ENCODE measurements around the gene TAF6L.
A peak's percentile ranks its signal among the peaks of the same experiment; 100 is the strongest.
"Not testable (repeated sequence)": the region's sequence is repeated elsewhere in the genome, so short reads cannot be mapped to it uniquely, and the experiment has no call there.

The TAF6L gene, protein sequence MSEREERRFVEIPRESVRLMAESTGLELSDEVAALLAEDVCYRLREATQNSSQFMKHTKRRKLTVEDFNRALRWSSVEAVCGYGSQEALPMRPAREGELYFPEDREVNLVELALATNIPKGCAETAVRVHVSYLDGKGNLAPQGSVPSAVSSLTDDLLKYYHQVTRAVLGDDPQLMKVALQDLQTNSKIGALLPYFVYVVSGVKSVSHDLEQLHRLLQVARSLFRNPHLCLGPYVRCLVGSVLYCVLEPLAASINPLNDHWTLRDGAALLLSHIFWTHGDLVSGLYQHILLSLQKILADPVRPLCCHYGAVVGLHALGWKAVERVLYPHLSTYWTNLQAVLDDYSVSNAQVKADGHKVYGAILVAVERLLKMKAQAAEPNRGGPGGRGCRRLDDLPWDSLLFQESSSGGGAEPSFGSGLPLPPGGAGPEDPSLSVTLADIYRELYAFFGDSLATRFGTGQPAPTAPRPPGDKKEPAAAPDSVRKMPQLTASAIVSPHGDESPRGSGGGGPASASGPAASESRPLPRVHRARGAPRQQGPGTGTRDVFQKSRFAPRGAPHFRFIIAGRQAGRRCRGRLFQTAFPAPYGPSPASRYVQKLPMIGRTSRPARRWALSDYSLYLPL

DNA sequence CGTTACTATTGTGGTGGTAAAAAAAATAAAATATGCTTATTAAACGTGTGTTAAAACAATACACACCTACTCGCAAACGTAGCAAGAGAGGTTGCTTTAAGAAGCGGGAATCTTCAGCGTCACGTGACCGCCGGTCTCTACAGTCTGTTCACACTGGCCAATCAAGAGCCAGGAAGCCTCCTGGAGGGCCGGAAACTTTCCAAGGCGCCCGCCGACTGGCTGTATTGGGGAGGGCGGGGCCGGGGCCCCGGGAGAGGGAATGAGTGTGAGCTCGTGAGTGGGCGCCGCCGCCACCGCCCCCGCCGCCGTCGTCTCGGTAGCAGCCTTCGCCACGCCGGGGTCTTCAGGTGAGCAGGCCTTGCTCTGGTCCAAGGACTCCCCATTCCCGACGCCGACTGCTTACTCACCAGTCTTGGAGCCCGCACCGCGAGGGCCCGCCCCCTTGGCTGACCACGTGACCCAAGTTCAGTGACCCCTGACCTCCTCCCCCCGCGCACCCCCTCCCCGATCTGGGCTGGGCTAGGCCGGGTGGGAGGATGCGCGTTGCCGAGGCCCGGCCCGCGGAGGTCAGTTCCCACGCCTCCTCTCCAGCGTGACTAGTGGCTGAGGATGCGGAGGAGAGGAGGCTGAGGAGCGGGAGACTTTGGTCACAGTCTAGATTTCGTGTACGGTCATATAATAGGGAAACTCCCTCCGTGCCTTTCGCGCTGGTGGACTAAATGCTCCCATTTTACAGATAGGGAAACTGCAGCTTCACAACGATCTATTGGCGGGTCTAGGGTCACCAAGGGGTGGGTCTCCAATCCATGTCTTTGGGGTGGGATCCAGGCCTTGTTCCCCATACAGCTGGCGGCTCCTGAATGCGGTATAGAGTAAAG is at the start of gene TAF6L:
TAF6L (plus strand) TSS at position 253 of the 878 bp plus-strand sequence. CDS start 4,388 bp downstream, outside the sequence.
- DNase-seq (ENCODE audit: low read depth in 4 of 4, low spot score in 1 of 4): peak; percentile 88 to 97 (median 89)

DNA sequence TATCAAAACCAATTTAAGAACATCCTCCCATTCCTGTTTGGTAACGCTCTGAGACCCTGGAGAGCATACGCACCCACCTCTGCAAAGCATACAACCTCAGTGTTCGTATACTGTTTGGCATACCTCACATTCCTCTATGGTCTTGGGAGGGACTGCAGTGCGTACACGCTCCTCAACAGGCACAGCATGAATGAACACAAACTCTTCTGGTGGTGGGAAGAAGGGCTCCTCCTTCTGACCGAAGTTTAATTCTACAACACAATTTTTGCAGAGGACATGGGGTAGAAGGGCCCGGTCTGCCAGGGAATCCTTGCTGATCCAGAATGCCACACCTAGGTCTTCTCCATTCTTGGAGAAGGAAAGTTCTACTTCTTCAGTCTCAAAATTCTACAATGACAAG is 49.2 kb upstream of the TAF6L start:
- no peak for DNase-seq (ENCODE audit: low read depth in 4 of 4, low spot score in 1 of 4)

DNA sequence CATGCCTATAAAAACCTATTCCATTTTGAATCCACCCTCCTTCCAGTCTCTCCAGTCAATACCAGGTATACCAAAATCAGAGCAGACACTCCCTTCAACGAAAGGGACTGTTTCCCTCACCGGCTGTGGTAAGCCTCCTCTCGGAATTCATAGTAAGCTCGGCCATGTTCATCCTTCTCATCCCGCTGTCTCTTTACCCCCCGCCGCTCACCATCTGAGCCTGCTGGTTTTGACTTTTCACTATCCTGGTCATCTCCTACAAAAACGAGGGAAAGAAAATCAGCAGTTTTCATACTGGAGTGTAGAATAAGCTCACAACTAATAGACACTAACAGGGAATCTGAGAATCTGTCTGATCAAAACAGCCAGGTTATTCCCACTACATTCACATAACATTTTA is 47.0 kb upstream of the TAF6L start:
- no peak for DNase-seq (ENCODE audit: low read depth in 4 of 4, low spot score in 1 of 4)

DNA sequence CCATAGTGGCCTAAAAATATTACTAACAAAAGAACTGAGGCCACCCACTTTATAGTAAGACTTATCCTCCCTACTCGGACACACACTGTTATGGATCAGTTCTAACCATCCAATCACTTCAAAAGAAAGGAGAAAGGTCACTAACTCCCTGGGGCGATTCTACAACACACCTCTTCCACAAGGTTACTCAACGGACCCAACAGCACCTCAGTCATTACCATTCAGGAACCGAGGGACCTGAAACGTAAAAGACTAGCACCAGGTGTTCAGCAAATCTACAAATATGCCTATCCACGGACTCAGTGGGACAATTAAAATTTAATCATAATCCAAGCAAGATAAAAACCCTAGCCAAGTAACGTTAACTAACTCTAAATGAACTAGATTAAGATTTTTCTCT is 45.5 kb upstream of the TAF6L start:
- DNase-seq (ENCODE audit: low read depth in 4 of 4, low spot score in 1 of 4): no peak

GRCh38 chr11:62726156-62726914 is 44.9 kb upstream of the TAF6L start:
- no peak for DNase-seq (ENCODE audit: low read depth in 4 of 4, low spot score in 1 of 4)

- no peak for DNase-seq (ENCODE audit: low read depth in 4 of 4, low spot score in 1 of 4)
Observed at GRCh38 chr11:62726915-62727164, 44.4 kb upstream of the TAF6L start.

GRCh38 chr11:62727165-62727871 is 43.9 kb upstream of the TAF6L start, which contains the start of gene HNRNPUL2:
Gene HNRNPUL2, minus strand, starts transcription at chr11:62727457. Its CDS starts 301 bp downstream, at chr11:62727156.
- peak; percentile 86 to 97 (median 96) for DNase-seq (ENCODE audit: low read depth in 4 of 4, low spot score in 1 of 4)

- peak; percentile 49 to 74 (median 60) for DNase-seq (ENCODE audit: low read depth in 4 of 4, low spot score in 1 of 4)
Observed at GRCh38 chr11:62727872-62728170, 43.4 kb upstream of the TAF6L start.

- peak; percentile 64 to 85 (median 68) for DNase-seq (ENCODE audit: low read depth in 4 of 4, low spot score in 1 of 4)
Observed at GRCh38 chr11:62728171-62728988, 42.8 kb upstream of the TAF6L start, which contains the start of gene TTC9C. Gene TTC9C, plus strand, starts transcription at chr11:62728486. Its CDS starts 363 bp downstream, at chr11:62728849.

- DNase-seq (ENCODE audit: low read depth in 4 of 4, low spot score in 1 of 4): not testable (repeated sequence)
Observed at GRCh38 chr11:62730076-62730475, 41.1 kb upstream of the TAF6L start.

DNA sequence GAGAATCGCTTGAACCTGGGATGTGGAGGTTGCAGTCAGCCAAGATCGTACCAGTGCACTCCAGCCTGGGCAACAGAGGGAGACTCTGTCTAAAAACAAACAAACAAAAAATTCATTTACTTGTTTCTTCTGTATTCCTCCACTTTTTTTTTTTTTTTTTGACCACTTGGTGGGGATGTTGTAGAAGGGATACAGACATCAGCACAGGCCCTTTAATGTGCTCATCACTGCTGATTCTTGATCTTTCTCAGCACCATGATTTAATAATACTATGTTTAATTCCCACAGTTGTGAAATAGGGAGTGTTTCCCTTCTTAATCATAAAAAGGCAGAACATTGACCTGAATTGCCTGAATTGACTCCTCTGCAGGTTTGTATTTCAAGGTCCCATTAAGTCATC is 38.4 kb upstream of the TAF6L start:
- no peak for DNase-seq (ENCODE audit: low read depth in 4 of 4, low spot score in 1 of 4)

- no peak for DNase-seq (ENCODE audit: low read depth in 4 of 4, low spot score in 1 of 4)
Observed at GRCh38 chr11:62737196-62737595, 34.0 kb upstream of the TAF6L start.

DNA sequence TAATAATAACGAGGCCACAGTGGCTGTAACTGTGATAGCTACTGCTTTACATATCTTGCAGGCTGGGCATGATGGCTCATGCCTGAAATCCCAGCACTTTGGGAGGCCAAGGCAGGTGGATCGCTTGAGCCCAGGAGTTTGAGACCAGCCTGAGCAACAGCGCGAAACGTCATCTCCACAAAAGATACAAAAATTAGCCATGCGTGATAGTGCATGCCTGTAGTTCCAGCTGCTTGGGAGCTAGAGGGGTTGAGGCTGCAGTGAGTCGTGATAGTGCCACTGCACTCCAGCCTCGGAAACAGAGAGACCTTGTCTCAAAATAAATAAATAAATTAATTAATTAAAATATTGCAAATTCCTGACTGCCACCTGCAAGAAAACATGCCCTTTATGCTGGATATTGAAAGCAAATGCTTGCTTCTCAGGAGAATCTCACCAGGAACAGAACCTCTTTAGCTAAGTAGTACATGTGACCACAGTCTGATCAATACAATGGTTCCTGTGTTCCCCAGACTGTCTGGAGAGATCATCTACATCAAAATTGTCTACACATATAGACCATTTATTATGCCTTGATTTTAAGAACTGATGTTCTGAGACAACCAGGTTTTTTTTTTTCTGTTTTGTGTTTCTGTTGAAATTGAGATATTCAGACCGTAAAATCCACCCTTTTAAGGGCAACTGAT is 23.6 kb upstream of the TAF6L start:
- DNase-seq (ENCODE audit: low read depth in 4 of 4, low spot score in 1 of 4): no peak

GRCh38 chr11:62749931-62750330 is 21.3 kb upstream of the TAF6L start:
- not testable (repeated sequence) for DNase-seq (ENCODE audit: low read depth in 4 of 4, low spot score in 1 of 4)

DNA sequence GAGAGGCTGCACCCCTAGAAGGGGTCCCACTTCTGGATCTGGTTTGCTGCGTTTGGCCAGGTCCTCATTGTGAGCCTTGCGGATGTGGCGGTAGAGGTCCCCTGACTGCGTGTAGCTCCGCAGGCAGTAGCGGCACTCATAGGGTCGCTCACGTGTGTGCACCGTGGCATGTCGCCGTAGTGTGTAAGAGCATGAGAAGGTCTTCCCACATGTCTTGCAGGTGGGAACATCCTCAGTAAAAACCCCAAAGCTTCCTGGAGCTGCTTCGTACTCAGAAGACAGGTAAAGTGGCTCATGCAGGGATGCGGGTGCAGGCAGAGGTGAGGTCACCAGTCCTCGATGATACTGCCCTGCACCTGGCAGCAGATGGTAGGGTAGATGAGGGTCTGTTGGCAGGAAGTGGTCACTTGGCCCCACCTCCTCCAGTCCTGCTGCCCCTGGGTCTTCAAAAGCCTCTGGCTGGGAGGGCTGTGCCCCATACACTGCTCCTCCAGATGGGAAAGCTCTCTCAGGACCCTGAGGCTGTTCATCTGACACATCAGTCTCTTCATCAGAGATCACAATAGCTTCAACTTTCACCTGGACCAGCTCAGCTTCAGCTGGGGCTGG is 18.9 kb upstream of the TAF6L start:
- DNase-seq (ENCODE audit: low read depth in 4 of 4, low spot score in 1 of 4): no peak

DNA sequence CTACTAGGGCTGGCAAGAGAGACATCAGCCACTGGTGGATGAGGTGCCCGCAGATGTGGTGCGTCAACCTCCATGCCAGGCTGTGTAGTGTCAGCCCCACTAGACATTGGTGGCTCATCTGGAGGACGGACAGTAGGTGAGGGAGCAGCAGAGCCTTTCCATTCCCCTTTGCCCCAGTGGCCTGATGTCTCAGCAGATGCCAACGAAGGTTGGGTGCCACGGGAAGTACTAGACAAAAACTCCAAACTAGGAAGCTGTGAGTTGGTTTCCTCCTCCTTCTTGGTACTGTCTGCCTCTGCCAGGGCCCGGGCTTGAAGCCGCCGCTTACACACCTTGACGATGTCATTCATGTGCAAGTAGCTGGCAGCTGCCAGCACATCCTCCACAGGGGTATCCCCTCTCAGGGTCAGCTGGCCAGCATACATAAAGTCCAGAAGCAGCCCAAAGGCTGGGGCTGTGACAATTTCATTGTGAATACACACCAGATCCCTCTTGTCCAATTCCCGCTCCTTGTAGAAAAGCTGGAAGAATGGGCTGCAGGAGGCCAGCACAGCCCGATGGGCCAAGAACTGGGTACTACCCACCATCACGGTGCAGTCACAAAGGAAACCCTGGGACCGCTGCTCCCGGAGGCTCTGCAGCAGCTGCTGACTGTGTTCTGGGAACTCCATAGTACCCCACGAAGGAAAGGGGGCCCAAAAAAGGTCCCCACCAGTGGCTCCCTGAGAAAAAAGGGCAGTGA is 18.0 kb upstream of the TAF6L start:
- DNase-seq (ENCODE audit: low read depth in 4 of 4, low spot score in 1 of 4): no peak

GRCh38 chr11:62753736-62754603 is 17.2 kb upstream of the TAF6L start, which contains the start of gene ZBTB3:
Gene ZBTB3, minus strand, starts transcription at chr11:62754160. Its CDS starts 496 bp downstream, at chr11:62753664.
- DNase-seq (ENCODE audit: low read depth in 4 of 4, low spot score in 1 of 4): peak; percentile 94 to 97 (median 94)
